Cortex of kidney (tissue), 1 donor: Measurements from ENCODE around the gene CASP1.
"Not testable (repeated sequence)": the region's sequence is repeated elsewhere in the genome, so short reads cannot be mapped to it uniquely, and the experiment has no call there.

Source experiments
- DNase-seq: peaks from one replicate; lab custom pipeline; 2025; lab: John Stamatoyannopoulos, UW

Gene CASP1

GRCh38 chr11:105034813-105035620 lies at the start of gene CASP1:
Gene CASP1, minus strand, starts transcription at chr11:105035144. Its CDS starts 31 bp downstream, at chr11:105035113.
- DNase-seq = no peak

- no peak for DNase-seq
Measured at GRCh38 chr11:105081412-105082150, 46.6 kb upstream of the CASP1 start.

GRCh38 chr11:105080171-105080906 lies 45.4 kb upstream of the CASP1 start:
- not testable (repeated sequence) for DNase-seq

GRCh38 chr11:105078283-105078682 lies 43.3 kb upstream of the CASP1 start:
- DNase-seq = no peak

- DNase-seq = not testable (repeated sequence)
Measured at GRCh38 chr11:105077141-105077790, 42.3 kb upstream of the CASP1 start.

- DNase-seq = no peak
Measured at GRCh38 chr11:105074166-105074530, 39.2 kb upstream of the CASP1 start.

GRCh38 chr11:105073456-105074165 lies 38.7 kb upstream of the CASP1 start:
- DNase-seq = no peak

GRCh38 chr11:105072080-105072479 lies 37.1 kb upstream of the CASP1 start:
- DNase-seq = not testable (repeated sequence)

- no peak for DNase-seq
Measured at GRCh38 chr11:105071089-105071732, 36.3 kb upstream of the CASP1 start.

GRCh38 chr11:105070306-105070705 lies 35.4 kb upstream of the CASP1 start:
- no peak for DNase-seq

GRCh38 chr11:105069749-105070148 lies 34.8 kb upstream of the CASP1 start:
- not testable (repeated sequence) for DNase-seq

GRCh38 chr11:105063245-105063941 lies 28.4 kb upstream of the CASP1 start:
- not testable (repeated sequence) for DNase-seq

GRCh38 chr11:105057432-105057831 lies 22.5 kb upstream of the CASP1 start:
- no peak for DNase-seq

- DNase-seq = no peak
Measured at GRCh38 chr11:105056446-105056845, 21.5 kb upstream of the CASP1 start.

GRCh38 chr11:105054723-105055493 lies 20.0 kb upstream of the CASP1 start:
- DNase-seq = no peak

GRCh38 chr11:105052487-105052886 lies 17.5 kb upstream of the CASP1 start:
- DNase-seq = no peak

- DNase-seq = no peak
Measured at GRCh38 chr11:105051559-105051958, 16.6 kb upstream of the CASP1 start.

- DNase-seq = no peak
Measured at GRCh38 chr11:105049481-105049880, 14.5 kb upstream of the CASP1 start.

GRCh38 chr11:105046898-105047579 lies 12.1 kb upstream of the CASP1 start:
- no peak for DNase-seq
